ENCODE measurements around the gene CWC25. TPM values are rescaled to one million over a fixed set of nuclear protein-coding genes. Genes with fewer than 3 reads are reported as not detected.

CWC25 gene
- total and polyA plus RNA-seq, 2 of the 13 experiments (the other 11 are each of a cell fraction or from before 2014, with no cell fraction given), result 15.6 to 22.7 TPM

- no peak for TF ChIP-seq HOXA7 (CRISPR knock-in tag; IDR thresholded peaks at IDR 0.05)
- 0 out of 2 replicates have a peak, but pooled peaks have one; percentile 37 for TF ChIP-seq FLYWCH1 (CRISPR knock-in tag; IDR thresholded peaks at IDR 0.05)
- TF ChIP-seq ELF3 (CRISPR knock-in tag; IDR thresholded peaks at IDR 0.05), result peak; percentile 98
- TF ChIP-seq SKI (IDR thresholded peaks at IDR 0.05; ENCODE audit: partially characterized antibody), result peak; percentile 62
- peak; percentile 100 for TF ChIP-seq POLR2AphosphoS5 (IDR thresholded peaks at IDR 0.05; ENCODE audit: low read depth, low read length)
- no peak for TF ChIP-seq ZBTB37 (CRISPR knock-in tag; IDR thresholded peaks at IDR 0.05)
- peak; percentile 99 for TF ChIP-seq CREM (IDR thresholded peaks at IDR 0.05)
- TF ChIP-seq CREM (CRISPR knock-in tag; IDR thresholded peaks at IDR 0.05), result peak; percentile 85
- peak; percentile 85; the same call in 1 of the 2 replicates for TF ChIP-seq MTERF4 (CRISPR knock-in tag; IDR thresholded peaks at IDR 0.05)
- TF ChIP-seq ATF1 (CRISPR knock-in tag; IDR thresholded peaks at IDR 0.05), result peak; percentile 99
- TF ChIP-seq MAF1 (CRISPR knock-in tag; IDR thresholded peaks at IDR 0.05; ENCODE audit: borderline replicate concordance), result peak; percentile 94; the same call in 1 of the 2 replicates
- TF ChIP-seq HOXA9 (CRISPR knock-in tag; IDR thresholded peaks at IDR 0.05; ENCODE audit: borderline replicate concordance), result peak; percentile 97
- TF ChIP-seq EED (CRISPR knock-in tag; IDR thresholded peaks at IDR 0.05), result no peak
- TF ChIP-seq ZNF558 (CRISPR knock-in tag; IDR thresholded peaks at IDR 0.05; ENCODE audit: borderline replicate concordance), result 0 out of 2 replicates have a peak, but pooled peaks have one; percentile 65
- TF ChIP-seq POGK (CRISPR knock-in tag; conservative IDR thresholded peaks at IDR 0.05), result peak; percentile 93
- peak; percentile 55; the same call in 1 of the 2 replicates for TF ChIP-seq RCOR2 (CRISPR knock-in tag; IDR thresholded peaks at IDR 0.05)
- peak; percentile 94 for TF ChIP-seq HDAC2 (CRISPR knock-in tag; IDR thresholded peaks at IDR 0.05)
- peak; percentile 97 for TF ChIP-seq ZNF34 (CRISPR knock-in tag; IDR thresholded peaks at IDR 0.05; ENCODE audit: borderline replicate concordance)
- TF ChIP-seq ZNF343 (CRISPR knock-in tag; IDR thresholded peaks at IDR 0.05), result peak; percentile 99
- TF ChIP-seq ATF6 (CRISPR knock-in tag; conservative IDR thresholded peaks at IDR 0.05), result no peak
- peak; percentile 64 to 88; a peak in 3 of 4 replicates for TF ChIP-seq EP300 (IDR thresholded peaks at IDR 0.05; ENCODE audit: low read depth in 2 of 2, low read length in 2 of 2)
- TF ChIP-seq EP300 (CRISPR knock-in tag; IDR thresholded peaks at IDR 0.05; ENCODE audit: borderline replicate concordance), result peak; percentile 52; the same call in 1 of the 2 replicates
Observed at GRCh38 chr17:38853292-38854219, 28.4 kb upstream of the CWC25 start, which contains the start of gene RPL23 (continued).

Measured in HepG2 (cell line).